Stimulated activated naive CD4-positive, alpha-beta T cell treated with Interleukin-2 at 50 U/mL for 16 hours (primary cell): ENCODE measurements around the gene LTBP1.

ENCODE experiments used
- DNase-seq: peaks from one replicate; lab custom pipeline; 2025; lab: John Stamatoyannopoulos, UW

LTBP1 gene

GRCh38 chr2:33077311-33077710 is 130.6 kb downstream of the LTBP1 start:
- DNase-seq, result no peak

GRCh38 chr2:33077844-33078243 is 131.1 kb downstream of the LTBP1 start:
- no peak for DNase-seq

- DNase-seq, result no peak
Measured at GRCh38 chr2:33081691-33082090, 134.9 kb downstream of the LTBP1 start.

- DNase-seq, result no peak
Measured at GRCh38 chr2:33083699-33084387, 137.1 kb downstream of the LTBP1 start.

- DNase-seq, result no peak
Measured at GRCh38 chr2:33084433-33084832, 137.7 kb downstream of the LTBP1 start.

GRCh38 chr2:33085646-33086045 is 138.9 kb downstream of the LTBP1 start:
- no peak for DNase-seq

- DNase-seq, result no peak
Measured at GRCh38 chr2:33086400-33087015, 139.8 kb downstream of the LTBP1 start.

GRCh38 chr2:33090553-33091134 is 143.9 kb downstream of the LTBP1 start:
- no peak for DNase-seq

- DNase-seq, result no peak
Measured at GRCh38 chr2:33091541-33092123, 144.9 kb downstream of the LTBP1 start.

GRCh38 chr2:33093283-33093993 is 146.7 kb downstream of the LTBP1 start:
- no peak for DNase-seq

GRCh38 chr2:33094303-33094702 is 147.6 kb downstream of the LTBP1 start:
- DNase-seq, result no peak

- DNase-seq, result no peak
Measured at GRCh38 chr2:33099989-33100388, 153.2 kb downstream of the LTBP1 start.

- no peak for DNase-seq
Measured at GRCh38 chr2:33100921-33101320, 154.2 kb downstream of the LTBP1 start.

GRCh38 chr2:33104052-33104623 is 157.4 kb downstream of the LTBP1 start:
- no peak for DNase-seq

- no peak for DNase-seq
Measured at GRCh38 chr2:33104726-33105125, 158.0 kb downstream of the LTBP1 start.

- no peak for DNase-seq
Measured at GRCh38 chr2:33106115-33106514, 159.4 kb downstream of the LTBP1 start.

- DNase-seq, result no peak
Measured at GRCh38 chr2:33107690-33108482, 161.1 kb downstream of the LTBP1 start.

GRCh38 chr2:33108483-33109443 is 162.0 kb downstream of the LTBP1 start:
- DNase-seq, result no peak

- DNase-seq, result no peak
Measured at GRCh38 chr2:33110461-33110860, 163.7 kb downstream of the LTBP1 start.

GRCh38 chr2:33111002-33111446 is 164.3 kb downstream of the LTBP1 start:
- DNase-seq, result no peak
